DOHH2 (cell line): Measurements from ENCODE around the gene MGMT.

ENCODE experiments used
- CTCF ChIP-seq: fragments of 200-600 bp; sonication (generic); IDR thresholded peaks from one replicate; pipeline ENCODE4 v1.5.1; 2014; ENCODE audit warnings: antibody characterized with exemption, mild to moderate bottlenecking, low read depth, low read length; ENCODE audit not compliant: poor library complexity, severe bottlenecking
- EZH2phosphoT487 ChIP-seq: fragments of 200-600 bp; sonication (generic); IDR thresholded peaks from 2 replicates; pipeline ENCODE4 v1.6.1; 2017; ENCODE audit warnings: borderline replicate concordance, mild to moderate bottlenecking, antibody characterized with exemption, low read length, moderate library complexity, mixed read lengths

GRCh38 chr10:129799942-129800341 is 332.9 kb downstream of the MGMT start:
- TF ChIP-seq EZH2phosphoT487 (no peak), CTCF (no peak)
